H1 (cell line): ENCODE results near the gene KRT3. TPM values are rescaled to one million over a fixed set of nuclear protein-coding genes. Genes with fewer than 3 reads are reported as not detected.

Source experiments
- CBX5 ChIP-seq: fragments of 300-800, 300-1000 bp; sonication (generic); IDR thresholded peaks from 2 replicates; pipeline ENCODE4 v1.7.1; 2016; ENCODE audit warnings: antibody characterized with exemption, low read length, low read depth
- CHD2 ChIP-seq: IDR thresholded peaks from 2 replicates; pipeline ENCODE4 v1.6.1; 2012; ENCODE audit warnings: low read length, improper control_type of control experiment
- CHD7 ChIP-seq: fragments of 300-600 bp; sonication (generic); IDR thresholded peaks from 2 replicates; pipeline ENCODE4 v1.7.1; 2012; ENCODE audit warnings: low read length, moderate library complexity, mild to moderate bottlenecking, inconsistent platforms; ENCODE audit not compliant: insufficient replicate concordance
- EZH2 ChIP-seq: fragments of 200-600 bp; sonication (generic); IDR thresholded peaks from 2 replicates; pipeline ENCODE4 v1.7.1; 2012; ENCODE audit warnings: low read depth, mild to moderate bottlenecking, moderate library complexity, low read length, inconsistent platforms; ENCODE audit not compliant: severe bottlenecking
- POU5F1 ChIP-seq: IDR thresholded peaks from 2 replicates; pipeline ENCODE4 v1.6.1; 2011; ENCODE audit warnings: low read depth, mild to moderate bottlenecking, low read length, moderate library complexity
- RAD21 ChIP-seq, 2 experiments: IDR thresholded peaks in 1 of 2; conservative IDR thresholded peaks in 1 of 2; 2 replicates each; pipeline ENCODE4 v1.6.1; 2011; ENCODE audit warnings: low read depth in 2 of 2, low read length in 2 of 2, improper control_type of control experiment in 1 of 2, inconsistent platforms in 1 of 2, mild to moderate bottlenecking in 1 of 2, moderate library complexity in 1 of 2
- SRF ChIP-seq: IDR thresholded peaks from 2 replicates; pipeline ENCODE4 v1.6.1; 2011; ENCODE audit warnings: mild to moderate bottlenecking, low read depth, low read length, moderate library complexity
- polyA plus RNA-seq, 7 experiments: library from polyadenylated mRNA; depleted of rRNA in 3 of 7; stranded (reverse) in 5 of 7; unstranded in 2 of 7; fragments of >200 nt in 5 of 7; fragments of 200-250 nt in 2 of 7; gene quantifications; 1 replicate in 5 of 7; 2 replicates in 1 of 7; 4 replicates in 1 of 7; pipeline versions ENCODE4 v1.2.1 to v1.2.3, GENCODE V29; 2011 to 2013; ENCODE audit warnings: missing spikeins in 2 of 7, mixed read lengths in 2 of 7
- total RNA-seq: library from RNA; stranded (reverse); fragmentation: NEBNext Ultra II Directional; extraction: Animal tissue kit (Norgen Biotek cat#: 25700); gene quantifications from 2 replicates; pipeline ENCODE4 v1.2.1, GENCODE V29; 2021

KRT3 gene
- total and polyA plus RNA-seq, 2 of the 8 experiments (the other 6 are each of a cell fraction or from before 2014, with no cell fraction given), result not detected

- TF ChIP-seq CHD7 (no peak), CHD2 (no peak), POU5F1 (no peak), SRF (no peak), CBX5 (no peak), EZH2 (no peak), RAD21 (IDR thresholded peaks at IDR 0.05 in 1 of 2, conservative IDR thresholded peaks at IDR 0.05 in 1 of 2; ENCODE audit: low read depth in 2 of 2, low read length in 2 of 2) (no peak)
These were observed 6.9 kb downstream of the KRT3 start (continued) for GRCh38 chr12:52788876-52789636.
